HG02798 (cell line): ENCODE results near the gene CD81.

ENCODE experiments used
- ATAC-seq: cut with Tn5 transposase; IDR thresholded peaks from one replicate; pipeline ENCODE4 v1.9.1; 2021; ENCODE audit warnings: mild to moderate bottlenecking; ENCODE audit not compliant: unreplicated experiment, poor library complexity

Gene CD81

DNA sequence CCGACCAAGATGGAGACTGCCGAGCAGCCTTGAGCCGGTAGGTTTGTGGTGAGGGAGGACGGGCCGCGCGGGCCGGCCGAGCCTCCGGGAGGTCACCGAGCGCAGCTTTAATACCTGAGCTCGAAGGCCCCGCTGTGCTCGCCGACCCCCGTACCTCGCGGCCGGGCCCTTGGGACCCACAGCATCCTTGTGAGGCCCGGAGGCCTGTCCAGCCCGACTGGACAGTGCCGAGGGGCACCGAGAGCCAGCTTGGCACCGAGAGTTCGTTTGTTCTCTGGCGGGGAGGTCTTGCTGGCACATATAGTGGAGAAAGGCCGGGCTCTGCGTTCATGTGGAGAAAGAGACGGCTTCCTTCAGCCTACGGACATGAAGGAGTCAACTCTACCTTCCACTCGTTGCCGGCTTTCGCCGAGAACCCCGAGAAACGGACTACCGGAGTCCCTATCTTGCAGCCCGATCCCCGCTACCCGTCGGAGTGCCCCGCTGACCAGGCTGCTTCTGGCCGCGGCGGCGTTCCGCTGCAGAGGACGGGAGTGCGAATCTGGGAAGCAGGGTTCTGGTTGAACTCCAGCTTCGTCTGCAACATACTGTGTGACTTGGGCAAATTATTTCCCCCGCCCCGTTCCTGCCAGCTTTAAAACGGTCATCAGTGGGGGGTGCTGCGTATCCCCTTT lies 23.8 kb downstream of the CD81 start:
- ATAC-seq = no peak

DNA sequence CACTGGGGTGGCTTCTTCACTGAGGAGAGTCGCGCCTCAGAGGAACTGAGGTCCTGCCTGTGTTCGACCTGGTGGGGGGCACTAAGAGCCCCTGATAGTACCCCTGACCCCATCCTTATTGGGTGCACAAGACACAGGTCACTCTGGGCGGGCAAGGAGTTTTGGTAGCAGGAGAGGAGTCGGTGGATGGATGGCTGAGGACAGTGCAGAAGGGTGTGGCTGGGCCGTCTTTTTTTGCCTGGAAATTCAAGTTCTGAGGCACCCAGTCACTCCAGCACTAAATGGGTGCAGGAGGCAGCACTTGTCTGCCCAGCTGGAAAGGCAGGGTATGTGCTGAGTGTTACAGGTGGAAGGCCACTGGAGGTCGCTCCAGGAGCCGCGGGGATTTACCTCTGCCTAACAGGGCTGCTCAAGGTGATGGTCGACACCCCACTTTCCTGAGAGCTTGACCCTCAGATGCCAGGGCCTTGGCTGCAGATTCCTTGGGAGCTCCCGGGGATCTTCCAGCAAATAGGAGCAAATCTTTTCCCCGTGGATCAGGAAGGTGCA lies 24.4 kb downstream of the CD81 start:
- ATAC-seq = no peak

DNA sequence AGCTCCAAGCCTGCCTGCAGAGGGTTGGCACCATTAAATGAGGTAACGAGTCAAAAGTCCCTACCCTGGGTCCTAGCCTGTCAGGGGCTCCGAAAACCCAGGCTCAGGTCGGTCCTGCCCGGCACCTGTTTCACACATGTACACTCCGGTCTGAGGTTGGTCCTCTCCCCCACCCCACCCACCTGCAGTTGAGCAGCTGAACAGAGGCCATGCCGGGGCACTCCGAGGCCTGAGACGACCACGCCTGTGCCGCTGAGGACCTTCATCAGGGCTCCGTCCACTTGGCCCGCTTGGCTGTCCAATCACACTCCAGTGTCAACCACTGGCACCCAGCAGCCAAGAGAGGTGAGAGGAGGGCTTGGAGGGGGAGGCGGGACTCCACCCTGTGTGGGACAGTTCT lies 25.0 kb downstream of the CD81 start:
- no peak for ATAC-seq

DNA sequence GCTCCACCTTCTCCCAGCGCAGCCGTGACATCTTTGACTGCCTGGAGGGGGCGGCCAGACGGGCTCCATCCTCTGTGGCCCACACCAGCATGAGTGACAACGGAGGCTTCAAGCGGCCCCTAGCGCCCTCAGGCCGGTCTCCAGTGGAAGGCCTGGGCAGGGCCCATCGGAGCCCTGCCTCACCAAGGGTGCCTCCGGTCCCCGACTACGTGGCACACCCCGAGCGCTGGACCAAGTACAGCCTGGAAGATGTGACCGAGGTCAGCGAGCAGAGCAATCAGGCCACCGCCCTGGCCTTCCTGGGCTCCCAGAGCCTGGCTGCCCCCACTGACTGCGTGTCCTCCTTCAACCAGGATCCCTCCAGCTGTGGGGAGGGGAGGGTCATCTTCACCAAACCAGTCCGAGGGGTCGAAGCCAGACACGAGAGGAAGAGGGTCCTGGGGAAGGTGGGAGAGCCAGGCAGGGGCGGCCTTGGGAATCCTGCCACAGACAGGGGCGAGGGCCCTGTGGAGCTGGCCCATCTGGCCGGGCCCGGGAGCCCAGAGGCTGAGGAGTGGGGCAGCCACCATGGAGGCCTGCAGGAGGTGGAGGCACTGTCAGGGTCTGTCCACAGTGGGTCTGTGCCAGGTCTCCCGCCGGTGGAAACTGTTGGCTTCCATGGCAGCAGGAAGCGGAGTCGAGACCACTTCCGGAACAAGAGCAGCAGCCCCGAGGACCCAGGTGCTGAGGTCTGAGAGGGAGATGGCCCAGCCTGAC lies 26.0 kb downstream of the CD81 start:
- ATAC-seq = no peak

DNA sequence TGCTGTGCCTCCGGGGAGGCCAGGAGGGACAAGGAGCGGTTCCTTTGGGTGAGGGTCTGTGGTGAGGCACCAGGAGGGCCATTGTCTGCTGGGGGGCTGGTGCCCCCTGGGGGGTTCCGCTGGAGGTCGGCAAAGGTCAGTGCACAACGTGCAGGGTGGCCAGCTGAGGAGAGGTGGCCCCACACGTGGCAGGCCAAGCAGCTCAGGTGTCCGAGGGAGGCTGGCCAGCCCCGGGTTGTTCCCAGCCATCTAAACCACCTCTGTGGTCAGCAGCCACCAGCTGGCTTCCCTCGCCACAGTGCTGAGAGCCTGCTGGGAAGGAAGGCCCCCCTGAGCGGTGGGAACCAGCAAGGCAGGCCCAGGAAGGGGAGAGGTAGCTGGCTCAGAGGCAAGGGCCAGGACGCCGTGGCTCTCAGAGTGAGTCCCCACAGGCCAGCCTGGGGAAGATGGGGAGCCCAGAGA lies 27.7 kb downstream of the CD81 start:
- no peak for ATAC-seq

DNA sequence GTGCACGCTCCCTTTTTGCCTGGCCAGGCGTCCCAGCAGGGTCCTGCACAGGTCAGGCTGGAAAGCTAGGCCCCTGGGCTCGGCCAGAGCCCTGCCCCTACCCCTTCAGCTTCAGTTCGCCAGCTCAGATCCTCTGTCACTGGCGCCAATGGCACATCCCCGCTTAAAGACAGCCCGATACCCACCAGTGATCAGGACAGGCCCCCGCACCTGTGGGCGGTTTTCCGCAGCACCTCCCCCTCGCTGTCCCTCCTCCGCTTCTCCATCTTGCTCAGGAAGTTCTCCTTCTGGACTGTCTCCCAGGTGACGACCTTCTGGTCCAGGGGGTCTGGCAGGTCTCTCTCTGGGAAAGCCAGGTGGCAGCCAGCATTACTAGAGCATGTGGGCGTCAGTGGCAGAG lies 29.3 kb downstream of the CD81 start:
- no peak for ATAC-seq

DNA sequence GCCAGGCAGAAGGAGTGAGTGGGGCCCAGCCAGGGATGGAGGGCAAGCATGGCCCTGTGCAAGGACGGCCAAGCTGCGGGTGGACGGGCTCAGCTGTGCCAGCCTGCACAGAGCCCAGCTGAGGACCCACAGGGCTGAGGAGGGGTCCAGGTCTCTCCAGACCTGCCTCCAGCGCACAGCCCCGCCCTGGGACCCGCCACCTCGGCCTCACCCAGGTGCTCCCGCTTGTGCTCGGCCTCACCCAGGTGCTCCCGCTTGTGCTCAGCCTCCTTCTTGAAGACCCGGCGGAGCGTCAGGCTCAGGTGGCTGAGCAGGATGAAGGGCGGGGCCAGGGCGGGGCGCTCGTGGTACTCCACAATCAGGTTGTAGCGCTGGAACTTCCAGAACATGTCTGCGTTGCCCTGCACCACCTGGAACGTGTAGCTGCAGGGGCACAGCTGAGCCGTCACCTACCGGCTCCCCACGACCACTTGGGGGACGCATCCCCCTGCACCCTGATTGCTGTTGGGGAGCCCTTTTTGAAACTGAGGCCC lies 29.8 kb downstream of the CD81 start:
- ATAC-seq = no peak

DNA sequence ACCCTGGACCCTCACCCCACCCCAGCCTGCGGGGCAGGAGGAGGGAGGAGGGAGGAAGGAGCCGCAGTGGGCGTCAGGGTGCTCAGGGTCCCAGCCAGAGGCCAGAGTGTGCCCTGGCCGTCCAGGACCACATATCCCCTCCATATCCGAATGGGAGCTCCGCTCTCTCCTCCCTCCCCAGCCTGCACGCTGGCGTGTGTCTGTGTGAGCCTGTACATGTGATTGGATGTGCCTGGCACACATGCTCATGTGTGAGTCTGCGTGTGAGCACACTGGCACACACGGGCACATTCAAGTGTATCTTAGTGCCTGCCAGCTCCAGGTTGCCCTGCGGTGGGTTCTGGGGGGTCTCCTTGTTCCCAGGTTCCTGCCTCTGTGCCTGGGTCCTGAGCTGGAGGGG lies 31.6 kb downstream of the CD81 start:
- no peak for ATAC-seq

DNA sequence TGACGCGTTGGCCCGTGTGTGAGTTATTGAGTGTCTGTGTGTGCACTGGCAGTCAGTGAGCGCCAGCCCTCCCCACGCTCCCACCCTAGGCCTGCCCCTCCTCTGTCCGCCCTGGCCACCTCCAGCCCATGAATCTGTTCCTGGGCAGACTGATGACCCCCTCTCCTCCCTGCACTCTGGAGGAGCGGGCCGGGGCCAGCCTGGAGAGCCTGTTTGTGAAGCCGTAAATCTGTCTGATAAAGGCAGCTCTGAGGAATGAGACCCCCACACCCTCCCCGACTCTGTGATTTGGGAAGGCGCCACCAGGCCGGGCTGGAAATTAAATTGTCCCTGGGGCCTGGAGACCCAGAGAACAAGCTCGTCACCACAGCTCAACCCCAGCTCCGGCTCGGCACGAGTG lies 32.0 kb downstream of the CD81 start:
- ATAC-seq = no peak

DNA sequence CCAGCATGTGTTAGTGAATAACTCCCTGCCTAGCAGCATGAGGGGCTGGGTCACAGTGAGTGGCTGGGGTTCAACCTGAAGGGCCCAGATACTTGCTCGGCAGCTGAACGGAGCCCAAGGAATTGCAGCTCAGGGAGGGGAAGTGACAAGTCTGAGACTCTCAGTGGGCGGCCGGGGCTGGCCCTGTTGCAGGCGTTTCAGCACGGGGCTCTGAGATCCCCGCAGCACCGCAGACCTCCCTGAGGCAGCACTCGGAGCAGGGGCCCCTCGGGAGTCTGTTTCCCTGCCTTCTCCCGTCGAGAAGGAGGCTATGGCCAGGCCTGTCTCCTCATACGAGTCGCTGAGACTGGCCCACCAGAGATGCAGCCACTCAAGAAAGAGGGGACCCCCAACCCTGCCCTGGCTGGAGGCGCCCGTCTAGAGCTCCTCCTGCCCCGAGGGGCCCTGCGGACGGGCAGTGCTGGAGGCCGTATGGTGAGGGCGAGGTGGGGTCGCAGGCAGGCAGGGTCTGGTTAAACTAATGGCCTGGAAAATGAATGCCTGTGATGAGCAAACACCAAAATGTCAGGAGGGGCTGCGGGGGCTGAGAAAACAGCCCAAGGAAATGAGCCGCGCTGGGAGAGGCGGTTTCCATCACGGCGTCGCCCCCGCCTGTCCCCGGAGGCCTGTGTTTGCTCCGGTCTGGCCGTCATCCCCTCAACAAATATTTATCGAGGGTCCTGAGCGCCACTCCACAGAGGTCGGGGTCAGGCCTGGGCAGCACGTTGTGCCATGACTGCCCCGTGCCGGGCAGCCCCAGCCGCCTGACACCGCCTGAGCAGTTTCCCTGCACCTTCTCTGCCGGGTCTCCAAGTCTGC lies 32.7 kb downstream of the CD81 start:
- ATAC-seq = no peak

DNA sequence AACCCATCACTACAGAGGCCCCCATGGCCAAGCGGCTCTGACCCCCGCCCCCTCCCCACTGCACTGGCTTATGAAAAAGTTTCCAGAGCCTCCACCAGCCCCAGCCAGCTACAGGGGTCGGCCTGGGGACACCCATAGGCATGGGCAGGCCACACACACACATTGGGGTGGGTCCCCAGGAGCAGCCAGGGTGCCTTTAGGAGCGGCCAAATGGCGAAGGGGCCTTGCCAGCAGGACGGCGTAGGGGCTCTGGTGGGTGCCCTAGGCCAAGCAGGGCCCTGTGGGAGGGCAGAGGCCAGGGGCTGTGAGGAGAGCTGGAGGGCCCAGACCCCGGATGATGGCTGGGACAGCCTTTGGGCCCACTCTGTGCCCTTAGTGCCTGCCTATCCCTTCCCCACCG lies 33.5 kb downstream of the CD81 start:
- ATAC-seq = no peak

DNA sequence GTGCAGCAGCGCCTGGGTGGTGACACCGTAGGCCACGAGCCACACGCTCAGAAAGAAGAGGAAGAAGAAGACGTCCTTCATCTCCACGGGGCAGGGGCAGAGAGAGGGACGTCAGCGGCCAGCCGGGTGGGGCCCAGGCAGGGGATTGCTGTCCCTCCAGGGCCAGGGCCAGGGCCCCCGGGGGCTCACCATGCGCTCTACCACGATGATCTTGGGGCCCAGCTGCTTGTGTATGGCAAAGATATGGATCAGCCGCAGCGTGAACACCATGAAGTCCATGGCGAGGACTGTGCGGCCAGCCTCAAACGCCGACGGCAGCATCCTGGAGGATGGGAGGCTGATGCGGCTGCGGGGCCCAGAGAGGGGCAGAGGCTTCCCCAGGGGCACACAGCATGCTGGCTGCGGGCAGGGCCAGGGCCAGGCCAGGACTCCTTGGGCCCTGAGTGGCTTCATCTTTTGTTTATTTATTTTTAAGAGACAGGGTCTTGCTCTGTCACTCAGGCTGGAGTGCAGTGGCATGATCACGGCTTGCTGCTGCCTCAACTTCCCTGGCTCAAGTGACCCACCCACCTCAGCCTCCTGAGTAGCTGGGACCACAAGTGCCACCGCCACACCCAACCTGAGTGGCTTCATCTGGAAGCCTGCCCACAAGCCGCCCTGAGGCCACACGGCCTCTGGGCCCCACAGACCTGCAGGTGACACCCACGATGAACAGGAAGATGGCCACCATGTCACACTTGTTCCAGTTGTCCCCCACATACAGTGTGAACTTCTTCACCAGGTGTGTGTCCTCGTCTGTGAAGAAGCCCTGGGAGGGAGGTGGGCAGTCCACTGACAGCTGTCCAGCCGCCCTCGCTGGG lies 34.6 kb downstream of the CD81 start:
- no peak for ATAC-seq

DNA sequence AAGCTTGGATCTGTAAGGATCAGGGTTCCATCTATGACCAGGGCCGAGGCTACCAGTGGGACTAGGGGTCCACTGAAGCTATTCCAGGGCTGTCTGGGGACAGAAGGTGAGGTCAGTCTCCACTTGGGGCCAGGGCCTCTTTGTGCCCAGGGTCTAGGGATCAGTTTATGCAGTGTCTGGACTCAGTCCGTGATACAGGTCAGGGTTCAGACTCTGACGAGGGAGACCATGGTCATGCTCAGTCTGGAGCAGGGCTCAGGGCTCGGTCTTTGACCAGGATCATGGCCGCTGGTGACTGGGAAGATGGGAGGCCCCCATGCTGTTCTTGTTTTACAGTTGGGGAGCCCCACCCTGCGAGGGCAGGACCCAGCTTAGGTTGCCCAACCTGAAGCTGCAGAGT lies 35.2 kb downstream of the CD81 start:
- ATAC-seq = no peak

DNA sequence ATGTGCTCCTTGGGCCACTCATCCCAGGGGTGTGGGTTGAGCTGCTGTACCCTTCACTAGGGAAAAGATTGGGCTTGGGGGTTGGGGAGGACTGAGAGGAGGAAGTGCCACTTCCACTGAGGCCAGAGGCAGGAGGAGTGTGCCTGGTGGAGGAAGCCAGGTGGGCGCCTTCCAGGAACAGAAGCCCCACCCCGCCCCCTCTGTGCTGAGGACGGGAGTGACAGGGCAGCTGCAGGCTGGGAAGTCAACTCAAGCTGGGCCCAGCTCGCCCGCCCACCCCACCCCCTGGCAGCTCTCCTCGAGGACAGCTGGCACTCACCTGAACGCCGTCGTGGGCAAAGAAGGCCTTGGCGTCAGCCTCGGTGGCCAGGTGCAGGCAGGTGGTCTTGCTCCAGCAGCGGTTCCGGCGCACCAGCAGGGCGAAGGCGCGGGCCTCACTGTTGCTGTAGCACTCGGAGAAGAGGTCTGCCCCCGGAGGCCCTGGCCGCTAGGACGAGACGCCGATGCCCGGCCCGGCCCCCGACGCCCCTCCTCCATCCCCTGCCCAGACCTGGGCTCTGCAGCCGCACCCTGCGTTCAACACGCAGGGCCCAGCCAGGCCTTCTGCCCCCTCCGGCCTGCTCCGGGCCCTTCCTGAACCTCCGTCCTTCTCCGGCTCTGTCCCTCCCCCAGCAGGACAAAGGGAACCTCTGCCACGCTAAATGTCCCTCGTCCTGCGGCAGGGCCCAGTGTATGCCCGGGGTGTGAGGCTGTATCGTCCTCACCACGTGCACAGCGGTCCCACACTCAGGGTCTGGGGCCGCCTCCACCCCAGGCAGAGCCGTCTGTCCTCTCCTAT lies 36.9 kb downstream of the CD81 start:
- ATAC-seq = no peak

DNA sequence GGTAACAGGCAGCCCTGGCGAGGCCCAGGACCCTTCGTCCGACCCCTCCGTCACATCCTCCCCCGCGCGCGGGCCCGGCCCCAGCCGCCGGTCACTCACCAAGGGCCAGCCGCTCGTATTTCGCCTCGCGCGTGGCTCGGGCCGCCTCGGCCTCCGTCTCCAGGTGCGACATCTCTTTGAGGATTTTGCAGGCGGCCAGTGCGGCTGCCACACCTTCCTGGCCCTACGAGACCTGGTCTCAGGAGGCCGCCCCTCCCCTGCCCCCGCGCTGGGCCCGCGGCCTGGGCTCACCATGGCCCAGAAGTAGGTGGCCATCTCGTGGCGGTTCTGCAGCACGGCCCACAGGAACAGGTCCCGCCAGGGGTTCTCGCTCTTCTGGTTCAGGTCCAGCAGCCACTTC lies 37.5 kb downstream of the CD81 start:
- ATAC-seq = no peak

DNA sequence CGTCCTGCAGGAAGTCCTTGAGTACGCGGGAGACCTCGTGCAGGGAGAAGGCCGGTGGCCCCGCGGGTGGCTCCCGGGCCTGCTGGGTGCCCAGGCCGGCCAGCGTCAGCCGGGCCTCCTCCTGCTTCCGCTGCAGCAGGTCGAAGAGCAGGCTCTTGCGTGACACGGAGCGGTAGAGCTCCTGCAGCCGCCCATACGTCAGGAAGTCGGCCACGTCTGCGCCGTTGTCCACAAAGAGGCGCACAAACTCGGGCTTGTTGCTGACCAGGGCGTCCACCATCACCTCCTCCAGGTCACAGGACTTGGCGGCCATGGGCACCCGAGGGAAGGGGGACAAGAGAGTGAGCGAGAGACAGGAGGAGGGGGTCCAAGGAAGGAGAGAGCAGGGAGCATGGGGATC lies 38.1 kb downstream of the CD81 start:
- no peak for ATAC-seq

DNA sequence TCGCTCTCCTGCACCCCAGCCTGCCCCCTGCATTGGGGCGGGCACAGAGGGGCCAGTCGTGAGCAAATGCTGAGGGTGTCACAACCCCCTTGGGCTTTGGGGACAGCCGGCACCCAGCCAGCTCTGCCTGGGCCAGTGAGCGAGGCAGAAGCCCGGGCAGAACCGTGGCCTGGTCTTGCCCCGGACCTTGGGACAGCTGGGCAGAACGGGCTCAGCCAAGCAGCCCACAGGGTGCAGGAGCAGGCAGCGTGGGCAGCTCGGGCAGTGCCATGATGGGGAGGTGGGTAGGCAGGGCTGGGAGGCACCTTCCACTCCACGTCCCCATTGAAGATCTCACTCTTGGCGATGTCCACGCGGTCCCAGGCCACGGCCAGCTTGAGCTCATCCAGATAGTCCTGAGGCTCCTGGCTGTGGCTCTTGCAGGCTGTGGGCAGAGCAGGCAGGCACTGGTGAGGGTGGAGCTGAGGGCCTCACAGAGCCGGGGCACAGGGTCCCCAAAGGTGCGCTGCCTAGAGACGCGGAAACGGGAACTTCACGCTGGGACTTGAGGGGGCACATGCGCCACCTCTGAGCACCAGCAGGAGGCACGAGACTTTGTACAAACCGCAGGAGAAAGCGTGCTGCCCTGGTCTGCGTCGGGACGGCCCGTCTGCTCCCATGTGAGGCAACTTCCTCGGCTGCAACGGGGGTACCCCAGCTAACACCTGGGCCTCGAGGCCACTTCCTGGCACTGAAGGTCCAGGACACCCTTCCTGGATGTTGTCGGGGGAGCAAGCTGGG lies 38.7 kb downstream of the CD81 start:
- ATAC-seq = no peak

DNA sequence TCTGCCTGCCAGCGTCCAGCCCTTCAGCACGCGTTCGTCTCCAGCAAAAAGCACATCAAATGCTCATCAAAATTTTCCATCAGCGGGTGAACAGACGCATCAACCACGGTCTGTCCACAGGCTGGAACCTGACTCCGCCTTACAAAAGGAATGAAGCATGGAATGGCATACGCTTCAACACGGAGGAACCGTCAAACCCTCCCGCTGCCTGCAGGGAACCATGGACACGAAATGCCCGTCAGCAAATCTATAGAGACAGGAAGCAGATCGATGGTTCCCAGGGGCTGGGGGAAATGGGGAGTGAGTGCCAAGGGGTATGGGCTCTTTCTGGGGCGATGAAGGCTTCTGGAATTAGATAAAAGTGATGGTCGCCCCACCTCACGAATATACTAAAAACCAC lies 39.7 kb downstream of the CD81 start:
- no peak for ATAC-seq
